GM12878 (cell line): ENCODE data around the gene PTGER4. TPM values are rescaled to one million over a fixed set of nuclear protein-coding genes. Genes with fewer than 3 reads are reported as not detected.

Source experiments
- ATAC-seq: fragments of 200-7000 bp; cut with Tn5 transposase; 3 replicates; pipeline ENCODE4 v1.9.1; 2020; ENCODE audit warnings: mild to moderate bottlenecking, moderate library complexity
- BruUV-seq: library from RNA; stranded (reverse); fragments of 400-500 nt; replicated peaks from 2 replicates; lab custom pipeline; 2021; lab: Mats Ljungman, UMichigan
- CTCF ChIA-PET: fragments of 300-600 bp; sonication (Branson Sonifier 250); formaldehyde crosslinking; extraction: SDS; loops from one replicate; lab custom pipeline; 2021; ENCODE audit warnings: inconsistent platforms; lab: Yijun Ruan, JAX
- POLR2A ChIA-PET: fragments of 350-600 bp; formaldehyde crosslinking; extraction: SDS; loops from one replicate; lab custom pipeline; 2021; ENCODE audit warnings: inconsistent platforms; lab: Charles Lee
- RAD21 ChIA-PET: fragments of 300-600 bp; sonication (Branson Sonifier 250); formaldehyde crosslinking; loops from one replicate; lab custom pipeline; 2023; ENCODE audit warnings: antibody characterized with exemption; ENCODE audit not compliant: unreplicated experiment; lab: Charles Lee
- SMC1A ChIA-PET: fragments of 300-600 bp; sonication (Branson Sonifier 250); formaldehyde crosslinking; loops from one replicate; lab custom pipeline; 2023; ENCODE audit not compliant: unreplicated experiment, uncharacterized antibody; lab: Charles Lee
- DNase-seq: peaks from one replicate; pipeline ENCODE4 v3.0.0-alpha.2; 2011; ENCODE audit warnings: low read depth, low spot score
- FAIRE-seq: peaks from 3 replicates; lab custom pipeline; 2011; peaks lifted over from hg19 to GRCh38; lab: Jason Lieb, UNC
- H2AFZ ChIP-seq: 2 replicates; pipeline ENCODE4 v1.6.0; 2011; ENCODE audit warnings: low read depth, low read length, control low read depth; ENCODE audit not compliant: control insufficient read depth
- H3K27ac ChIP-seq: 2 replicates; pipeline ENCODE4 v1.5.1; 2011; ENCODE audit warnings: control low read depth; ENCODE audit not compliant: control insufficient read depth, insufficient read depth
- H3K27me3 ChIP-seq, 2 experiments: replicated peaks in 1 of 2; 2 replicates each; pipeline versions ENCODE4 v1.6.0 to v1.6.1; 2011; ENCODE audit warnings: low read length in 1 of 2; ENCODE audit not compliant: control insufficient read depth in 2 of 2, insufficient read depth in 2 of 2
- H3K36me3 ChIP-seq, 2 experiments: 2 replicates each; pipeline ENCODE4 v1.5.1; 2011; ENCODE audit warnings: low read length in 1 of 2; ENCODE audit not compliant: control insufficient read depth in 2 of 2, insufficient read depth in 2 of 2
- H3K4me1 ChIP-seq: 2 replicates; pipeline ENCODE4 v1.6.1; 2011; ENCODE audit warnings: mild to moderate bottlenecking, low read length, moderate library complexity, mixed read lengths; ENCODE audit not compliant: control insufficient read depth, insufficient read depth
- H3K4me2 ChIP-seq: 2 replicates; pipeline ENCODE4 v1.6.0; 2011; ENCODE audit warnings: control low read depth; ENCODE audit not compliant: control insufficient read depth, insufficient read depth
- H3K4me3 ChIP-seq: fragments of 200-600 bp; sonication (generic); 2 replicates; pipeline ENCODE4 v1.5.1; 2016
- H3K79me2 ChIP-seq: 2 replicates; pipeline ENCODE4 v1.6.0; 2011; ENCODE audit warnings: low read length; ENCODE audit not compliant: control insufficient read depth, insufficient read depth
- H3K9ac ChIP-seq: 2 replicates; pipeline ENCODE4 v1.8.0; 2011; ENCODE audit warnings: low read length, control low read depth, mixed read lengths; ENCODE audit not compliant: control insufficient read depth, insufficient read depth
- H3K9me3 ChIP-seq: replicated peaks from 3 replicates; pipeline ENCODE4 v1.5.1; 2011; ENCODE audit warnings: mild to moderate bottlenecking, low read length; ENCODE audit not compliant: control insufficient read depth, insufficient read depth
- H4K20me1 ChIP-seq: 2 replicates; pipeline ENCODE4 v1.6.0; 2011; ENCODE audit not compliant: control insufficient read depth, insufficient read depth
- BMI1 ChIP-seq: fragments of 450-650 bp; IDR thresholded peaks from 2 replicates; pipeline ENCODE4 v1.6.1; 2016; ENCODE audit warnings: mild to moderate bottlenecking, moderate library complexity, borderline replicate concordance
- FOS ChIP-seq: IDR thresholded peaks from 3 replicates; pipeline ENCODE4 v1.6.1; 2011; ENCODE audit warnings: borderline replicate concordance; ENCODE audit not compliant: insufficient read length; ENCODE audit errors: extremely low read depth
- MTA2 ChIP-seq: fragments of 450-650 bp; IDR thresholded peaks from 2 replicates; pipeline ENCODE4 v1.6.1; 2016; ENCODE audit warnings: low read depth, mild to moderate bottlenecking, moderate library complexity
- NBN ChIP-seq: fragments of 450-650 bp; IDR thresholded peaks from 2 replicates; pipeline ENCODE4 v1.6.1; 2016
- NR2C2 ChIP-seq: IDR thresholded peaks from 2 replicates; pipeline ENCODE4 v1.6.1; 2011; ENCODE audit warnings: borderline replicate concordance, low read depth; ENCODE audit not compliant: control insufficient read depth, insufficient read length
- PML ChIP-seq: IDR thresholded peaks from 2 replicates; pipeline ENCODE4 v1.6.1; 2012; ENCODE audit warnings: low read length, inconsistent platforms
- RB1 ChIP-seq: fragments of 450-650 bp; formaldehyde crosslinking; IDR thresholded peaks from 2 replicates; pipeline ENCODE4 v1.6.1; 2017; ENCODE audit warnings: mild to moderate bottlenecking, borderline replicate concordance
- in situ Hi-C: fragments of 300-500 bp; cut with MboI; formaldehyde crosslinking; loops from 9 replicates; pipeline ENCODE4 v1.14.3; 2018; ENCODE audit warnings: mixed read lengths
- intact Hi-C: fragments of 100-400 bp; cut with micrococcal nuclease; formaldehyde crosslinking; loops from one replicate; pipeline ENCODE4 v1.14.2; 2022; ENCODE audit not compliant: unreplicated experiment
- polyA plus RNA-seq, 11 experiments: library from polyadenylated mRNA; depleted of rRNA in 4 of 11; unstranded in 6 of 11; stranded (reverse) in 5 of 11; fragments of >200 nt; fragmentation: Nextera tagmentation in 4 of 11; fragmentation: Illumina TruSeq in 1 of 11; extraction: Ambion mirVana in 4 of 11; extraction: Trizol in 1 of 11; gene quantifications; 1 replicate in 1 of 11; 2 replicates in 10 of 11; pipeline versions ENCODE4 v1.2.1 to v1.2.3, GENCODE V29; 2011 to 2016; ENCODE audit warnings: inconsistent platforms in 2 of 11, missing spikeins in 2 of 11, low read depth in 1 of 11
- total RNA-seq, 4 experiments: library from RNA; depleted of rRNA in 3 of 4; stranded (reverse); fragments of >200 nt in 3 of 4; fragmentation: Illumina TruSeq in 1 of 4; extraction: Trizol in 1 of 4; gene quantifications; 2 replicates each; pipeline versions ENCODE4 v1.2.1 to v1.2.3, GENCODE V29; 2013 to 2021
- TF ChIP-seq, protein P1 (sequence below): fragments of 450-650 bp; formaldehyde crosslinking; IDR thresholded peaks from 2 replicates; pipeline ENCODE4 v1.4.0; 2020; ENCODE audit warnings: mild to moderate bottlenecking, moderate library complexity
- TF ChIP-seq, protein P2 (sequence below): IDR thresholded peaks from 2 replicates; pipeline ENCODE4 v1.6.1; 2012; ENCODE audit warnings: mild to moderate bottlenecking, low read depth, low read length

Gene PTGER4
- total and polyA plus RNA-seq, 10 of the 15 experiments (the other 5 are each of a cell fraction or from before 2014, with no cell fraction given): 0.15 to 3.7 (median 0.62) TPM

DNA sequence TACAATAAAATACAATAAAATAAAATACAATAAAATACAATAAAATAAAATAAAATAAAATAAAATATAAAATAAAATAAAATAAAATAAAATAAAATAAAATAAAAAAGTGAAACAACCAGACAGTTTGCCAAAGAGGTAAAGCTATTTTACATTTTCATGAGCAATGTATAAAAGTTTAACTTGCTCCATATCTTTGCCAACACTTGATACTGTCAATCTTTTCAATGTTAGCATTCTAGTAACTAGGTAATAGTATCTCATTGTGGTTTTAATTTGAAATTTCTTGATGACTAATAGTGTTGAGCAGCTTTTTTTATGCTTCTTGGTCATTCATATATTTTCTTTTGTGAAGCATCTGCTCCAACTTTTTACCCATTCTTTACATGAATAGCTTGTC lies 58.8 kb downstream of the PTGER4 start:
- no peak overlapping the region for H2AFZ ChIP-seq
- peaks cover 3% of the 10 kb centered on the region; the same call in 1 of the 3 replicates for H3K9me3 ChIP-seq
- no peaks in the 10 kb centered on the region for H4K20me1 ChIP-seq
- POLR2A ChIA-PET: no interaction called here
- no peak overlapping the region for H3K4me3 ChIP-seq
- no peak for FAIRE-seq
- no peaks in the 10 kb centered on the region for H3K79me2 ChIP-seq
- in situ Hi-C loops: no loop called here
- TF ChIP-seq MTA2 (no peak), RB1 (no peak), BMI1 (no peak), NBN (no peak), FOS (no peak), PML (no peak), NR2C2 (no peak)
- TF ChIP-seq, protein P1, sequence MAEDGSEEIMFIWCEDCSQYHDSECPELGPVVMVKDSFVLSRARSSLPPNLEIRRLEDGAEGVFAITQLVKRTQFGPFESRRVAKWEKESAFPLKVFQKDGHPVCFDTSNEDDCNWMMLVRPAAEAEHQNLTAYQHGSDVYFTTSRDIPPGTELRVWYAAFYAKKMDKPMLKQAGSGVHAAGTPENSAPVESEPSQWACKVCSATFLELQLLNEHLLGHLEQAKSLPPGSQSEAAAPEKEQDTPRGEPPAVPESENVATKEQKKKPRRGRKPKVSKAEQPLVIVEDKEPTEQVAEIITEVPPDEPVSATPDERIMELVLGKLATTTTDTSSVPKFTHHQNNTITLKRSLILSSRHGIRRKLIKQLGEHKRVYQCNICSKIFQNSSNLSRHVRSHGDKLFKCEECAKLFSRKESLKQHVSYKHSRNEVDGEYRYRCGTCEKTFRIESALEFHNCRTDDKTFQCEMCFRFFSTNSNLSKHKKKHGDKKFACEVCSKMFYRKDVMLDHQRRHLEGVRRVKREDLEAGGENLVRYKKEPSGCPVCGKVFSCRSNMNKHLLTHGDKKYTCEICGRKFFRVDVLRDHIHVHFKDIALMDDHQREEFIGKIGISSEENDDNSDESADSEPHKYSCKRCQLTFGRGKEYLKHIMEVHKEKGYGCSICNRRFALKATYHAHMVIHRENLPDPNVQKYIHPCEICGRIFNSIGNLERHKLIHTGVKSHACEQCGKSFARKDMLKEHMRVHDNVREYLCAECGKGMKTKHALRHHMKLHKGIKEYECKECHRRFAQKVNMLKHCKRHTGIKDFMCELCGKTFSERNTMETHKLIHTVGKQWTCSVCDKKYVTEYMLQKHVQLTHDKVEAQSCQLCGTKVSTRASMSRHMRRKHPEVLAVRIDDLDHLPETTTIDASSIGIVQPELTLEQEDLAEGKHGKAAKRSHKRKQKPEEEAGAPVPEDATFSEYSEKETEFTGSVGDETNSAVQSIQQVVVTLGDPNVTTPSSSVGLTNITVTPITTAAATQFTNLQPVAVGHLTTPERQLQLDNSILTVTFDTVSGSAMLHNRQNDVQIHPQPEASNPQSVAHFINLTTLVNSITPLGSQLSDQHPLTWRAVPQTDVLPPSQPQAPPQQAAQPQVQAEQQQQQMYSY (CRISPR knock-in tag): no peak
- TF ChIP-seq, protein P2, sequence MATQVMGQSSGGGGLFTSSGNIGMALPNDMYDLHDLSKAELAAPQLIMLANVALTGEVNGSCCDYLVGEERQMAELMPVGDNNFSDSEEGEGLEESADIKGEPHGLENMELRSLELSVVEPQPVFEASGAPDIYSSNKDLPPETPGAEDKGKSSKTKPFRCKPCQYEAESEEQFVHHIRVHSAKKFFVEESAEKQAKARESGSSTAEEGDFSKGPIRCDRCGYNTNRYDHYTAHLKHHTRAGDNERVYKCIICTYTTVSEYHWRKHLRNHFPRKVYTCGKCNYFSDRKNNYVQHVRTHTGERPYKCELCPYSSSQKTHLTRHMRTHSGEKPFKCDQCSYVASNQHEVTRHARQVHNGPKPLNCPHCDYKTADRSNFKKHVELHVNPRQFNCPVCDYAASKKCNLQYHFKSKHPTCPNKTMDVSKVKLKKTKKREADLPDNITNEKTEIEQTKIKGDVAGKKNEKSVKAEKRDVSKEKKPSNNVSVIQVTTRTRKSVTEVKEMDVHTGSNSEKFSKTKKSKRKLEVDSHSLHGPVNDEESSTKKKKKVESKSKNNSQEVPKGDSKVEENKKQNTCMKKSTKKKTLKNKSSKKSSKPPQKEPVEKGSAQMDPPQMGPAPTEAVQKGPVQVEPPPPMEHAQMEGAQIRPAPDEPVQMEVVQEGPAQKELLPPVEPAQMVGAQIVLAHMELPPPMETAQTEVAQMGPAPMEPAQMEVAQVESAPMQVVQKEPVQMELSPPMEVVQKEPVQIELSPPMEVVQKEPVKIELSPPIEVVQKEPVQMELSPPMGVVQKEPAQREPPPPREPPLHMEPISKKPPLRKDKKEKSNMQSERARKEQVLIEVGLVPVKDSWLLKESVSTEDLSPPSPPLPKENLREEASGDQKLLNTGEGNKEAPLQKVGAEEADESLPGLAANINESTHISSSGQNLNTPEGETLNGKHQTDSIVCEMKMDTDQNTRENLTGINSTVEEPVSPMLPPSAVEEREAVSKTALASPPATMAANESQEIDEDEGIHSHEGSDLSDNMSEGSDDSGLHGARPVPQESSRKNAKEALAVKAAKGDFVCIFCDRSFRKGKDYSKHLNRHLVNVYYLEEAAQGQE: no peak
- TF ChIP-seq, all 136 proteins: peak for 0
- ChIA-PET CTCF (interaction anchor here (0.9 to 1.6 kb wide), 6 partner anchors 8 to 790 kb away, joined by 3 to 5 read pairs (median 4); no protein-coding TSS in a partner anchor), SMC1A (interaction anchor here (0.8 to 1.2 kb wide), 4 partner anchors 50 to 1160 kb away, joined by 3 read pairs; no protein-coding TSS in a partner anchor), RAD21 (interaction anchor here (1.0 kb wide), 1 partner anchor 52 kb away, joined by 3 read pairs; no protein-coding TSS in a partner anchor)
- no peak overlapping the region for H3K27ac ChIP-seq
- intact Hi-C loops: loop anchor here (5.0 kb wide), 2 partner anchors 1026 to 1161 kb away; no protein-coding TSS in a partner anchor
- no peaks in the 10 kb centered on the region for H3K27me3 ChIP-seq
- no TSS peak for BruUV-seq
- ATAC-seq (no peak), DNase-seq (no peak)
- H3K9ac ChIP-seq: no peak overlapping the region
- no peaks in the 10 kb centered on the region for H3K4me1 ChIP-seq
- no peak overlapping the region for H3K4me2 ChIP-seq
- peaks cover 0 to 3% of the 10 kb centered on the region in 2 experiments; a peak in 1 of 4 replicates for H3K36me3 ChIP-seq
